ENCODE data around the gene VTCN1. TPM values are rescaled to one million over a fixed set of nuclear protein-coding genes. Genes with fewer than 3 reads are reported as not detected.

The VTCN1 gene
- total and polyA plus RNA-seq, 2 of the 8 experiments (the other 6 are each of a cell fraction or from before 2014, with no cell fraction given), result 0.32 TPM; not detected in 1

DNA sequence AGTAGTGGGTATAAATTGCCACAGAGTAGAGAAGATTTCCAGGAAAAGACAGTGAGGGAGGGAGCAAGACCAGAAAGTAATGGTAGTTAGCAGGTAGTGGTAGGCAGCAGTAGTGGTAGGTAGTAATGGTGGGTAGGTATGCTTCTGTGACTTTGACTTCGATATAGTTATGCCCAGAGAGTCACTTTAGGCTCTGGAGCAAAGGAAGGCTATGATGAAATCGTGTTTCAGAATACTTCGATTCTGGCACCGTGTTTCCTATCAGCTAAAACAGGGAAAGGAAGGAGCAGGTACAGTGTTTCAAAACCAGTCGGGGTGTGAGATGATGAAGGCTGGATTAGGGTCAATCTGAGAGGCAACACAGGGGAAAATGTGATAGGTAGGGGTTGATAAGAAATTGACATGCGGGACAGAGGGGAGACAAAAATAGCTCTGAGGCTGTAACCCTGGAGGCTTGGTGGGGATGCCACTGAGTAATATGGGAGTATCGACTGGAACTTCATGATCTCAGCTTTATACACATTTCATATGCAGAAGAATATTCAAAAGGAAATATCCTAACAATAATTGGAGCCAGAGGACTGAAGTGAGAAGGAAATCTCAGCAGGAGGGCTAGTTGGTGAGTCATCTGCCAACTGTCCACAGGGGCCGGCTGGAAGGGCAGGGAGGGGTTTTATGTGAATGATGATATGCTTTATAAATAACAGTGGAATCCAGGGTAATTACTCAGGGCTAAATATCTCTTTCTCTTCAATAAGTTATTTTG is 64.0 kb downstream of the VTCN1 start:
- Histone ChIP-seq H3K4ac (replicated peaks; ENCODE audit: insufficient read length, low read depth, low read length) (no peak overlapping the region), H2AK5ac (ENCODE audit: low read depth, low read length) (no peak overlapping the region), H3K79me1 (ENCODE audit: low read depth, low read length) (no peaks in the 10 kb centered on the region), H2BK120ac (replicated peaks; ENCODE audit: low read depth, low read length) (no peak overlapping the region), H2AFZ (ENCODE audit: low read length) (peak overlapping the region; percentile 78; the same call in 1 of the 2 replicates), H3K36me3 (ENCODE audit: control insufficient read depth in 2 of 4, insufficient read depth in 4 of 4, low read length in 3 of 4) (no peaks in the 10 kb centered on the region), H3K14ac (ENCODE audit: insufficient read length) (no peak overlapping the region), H3K27me3 (replicated peaks in 1 of 4; ENCODE audit: control insufficient read depth in 3 of 4, extremely low read depth in 1 of 4, insufficient read depth in 3 of 4, low read length in 3 of 4) (no peaks in the 10 kb centered on the region), H3K23ac (ENCODE audit: insufficient read length) (no peak overlapping the region), H3K9me3 (ENCODE audit: insufficient read depth in 2 of 2, low read depth in 1 of 2, low read length in 1 of 2) (no peaks in the 10 kb centered on the region), H4K91ac (replicated peaks; ENCODE audit: insufficient read length, low read length) (no peak overlapping the region), H3K27ac (ENCODE audit: low read depth, low read length) (no peak overlapping the region), H2BK15ac (ENCODE audit: low read length) (peak overlapping the region; percentile 85; the same call in 1 of the 2 replicates), H3K23me2 (ENCODE audit: low read depth, low read length) (no peaks in the 10 kb centered on the region), H3K4me1 (replicated peaks in 1 of 4; ENCODE audit: control insufficient read depth in 3 of 4, insufficient read depth in 4 of 4, low read length in 3 of 4) (peaks cover 0 to 6% (median 0%) of the 10 kb centered on the region in 4 experiments; a peak in 1 of 7 replicates), H3K79me2 (ENCODE audit: control insufficient read depth in 1 of 2, insufficient read depth in 2 of 2, low read length in 2 of 2) (no peaks in the 10 kb centered on the region), H3K9ac (replicated peaks in 1 of 4; ENCODE audit: extremely low read depth in 1 of 4, low read depth in 3 of 4, low read length in 3 of 4) (no peak overlapping the region), H3K4me3 (ENCODE audit: extremely low read depth in 1 of 4, insufficient read depth in 2 of 4, low read depth in 3 of 4, low read length in 4 of 4) (no peak overlapping the region), H3K4me2 (ENCODE audit: insufficient read depth in 1 of 2, low read depth in 2 of 2, low read length in 2 of 2) (no peak overlapping the region), H2BK20ac (ENCODE audit: low read length) (0 out of 2 replicates have a peak overlapping the region, but pooled peaks have one; percentile 19), H4K5ac (ENCODE audit: insufficient read length, low read depth, low read length) (no peak overlapping the region), H4K8ac (ENCODE audit: extremely low read depth, insufficient read depth, low read length) (no peak overlapping the region), H2BK12ac (ENCODE audit: low read depth, low read length) (0 out of 2 replicates have a peak overlapping the region, but pooled peaks have one; percentile 50), H3K18ac (ENCODE audit: extremely low read depth, low read length) (no peak overlapping the region), H4K20me1 (replicated peaks in 1 of 2; ENCODE audit: control insufficient read depth in 1 of 2, insufficient read depth in 2 of 2, low read length in 2 of 2) (no peaks in the 10 kb centered on the region), H2BK5ac (ENCODE audit: low read depth, low read length) (no peak overlapping the region), H3K56ac (replicated peaks; ENCODE audit: insufficient read length, low read depth, low read length) (no peak overlapping the region)
- ChIA-PET CTCF (ENCODE audit: partially characterized antibody) (interaction anchor here (1.4 to 2.6 kb wide), 2 partner anchors 18 to 36 kb away, joined by 3 to 6 read pairs; no protein-coding TSS in a partner anchor), POLR2A (ENCODE audit: partially characterized antibody) (interaction anchor here (0.7 kb wide), 1 partner anchor 142 kb away, joined by 3 read pairs; no protein-coding TSS in a partner anchor)
- TF ChIP-seq JUND (IDR thresholded peaks at IDR 0.05; ENCODE audit: low read length) (peak; percentile 88), CBX5 (IDR thresholded peaks at IDR 0.05; ENCODE audit: low read depth, low read length) (no peak)
- no peak for DNase-seq (ENCODE audit: low read depth in 1 of 2, low spot score in 2 of 2)
- no peak for FAIRE-seq
- WGBS, 2 experiments (ENCODE audit: extremely low coverage in 1 of 2, insufficient coverage in 1 of 2, insufficient read length in 1 of 2, insufficient replicate concordance in 2 of 2, low coverage in 1 of 2, low lambda C conversion rate in 2 of 2, missing lambda C conversion rate in 1 of 2), result 80% methylated on average over 8 of the region's 8 CpGs; no CpG with 5 or more reads in 1 of the 2 experiments

All from H1 (cell line).